ENCODE data around the gene CIRBP.

The CIRBP gene

GRCh38 chr19:1230783-1231489, 38.2 kb upstream of the CIRBP start:
- no peak for DNase-seq

- DNase-seq: no peak
These were observed 37.1 kb upstream of the CIRBP start for GRCh38 chr19:1231729-1232637.

GRCh38 chr19:1232652-1233072, 36.5 kb upstream of the CIRBP start:
- DNase-seq: no peak

DNA sequence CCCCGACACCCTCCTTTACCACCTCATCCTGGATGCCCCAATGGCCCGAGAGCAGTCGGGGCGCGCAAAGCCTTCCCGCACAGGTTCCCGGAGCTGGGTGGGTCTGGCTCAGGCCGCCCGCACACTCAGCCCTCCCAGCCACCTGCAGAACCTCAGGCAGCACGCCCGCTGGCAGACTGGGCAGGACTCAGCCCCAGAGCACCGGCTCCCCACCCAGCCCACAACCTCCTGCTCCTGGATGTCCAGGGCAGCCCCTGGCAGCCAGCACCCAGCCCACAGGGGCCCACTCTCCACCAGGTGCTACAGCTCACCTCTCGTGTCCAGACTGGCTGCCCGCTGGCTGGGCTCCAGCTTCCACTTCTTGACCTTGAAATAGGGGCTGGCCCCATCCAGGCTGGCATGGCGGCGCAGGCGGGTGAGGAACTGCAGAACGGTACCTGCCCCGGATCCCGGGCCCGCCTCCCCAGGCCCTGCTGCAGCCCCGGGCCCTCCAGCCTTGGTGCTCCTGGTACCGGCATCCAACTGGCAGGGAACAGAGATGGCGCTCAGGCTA, 35.9 kb upstream of the CIRBP start:
- DNase-seq: no peak

DNA sequence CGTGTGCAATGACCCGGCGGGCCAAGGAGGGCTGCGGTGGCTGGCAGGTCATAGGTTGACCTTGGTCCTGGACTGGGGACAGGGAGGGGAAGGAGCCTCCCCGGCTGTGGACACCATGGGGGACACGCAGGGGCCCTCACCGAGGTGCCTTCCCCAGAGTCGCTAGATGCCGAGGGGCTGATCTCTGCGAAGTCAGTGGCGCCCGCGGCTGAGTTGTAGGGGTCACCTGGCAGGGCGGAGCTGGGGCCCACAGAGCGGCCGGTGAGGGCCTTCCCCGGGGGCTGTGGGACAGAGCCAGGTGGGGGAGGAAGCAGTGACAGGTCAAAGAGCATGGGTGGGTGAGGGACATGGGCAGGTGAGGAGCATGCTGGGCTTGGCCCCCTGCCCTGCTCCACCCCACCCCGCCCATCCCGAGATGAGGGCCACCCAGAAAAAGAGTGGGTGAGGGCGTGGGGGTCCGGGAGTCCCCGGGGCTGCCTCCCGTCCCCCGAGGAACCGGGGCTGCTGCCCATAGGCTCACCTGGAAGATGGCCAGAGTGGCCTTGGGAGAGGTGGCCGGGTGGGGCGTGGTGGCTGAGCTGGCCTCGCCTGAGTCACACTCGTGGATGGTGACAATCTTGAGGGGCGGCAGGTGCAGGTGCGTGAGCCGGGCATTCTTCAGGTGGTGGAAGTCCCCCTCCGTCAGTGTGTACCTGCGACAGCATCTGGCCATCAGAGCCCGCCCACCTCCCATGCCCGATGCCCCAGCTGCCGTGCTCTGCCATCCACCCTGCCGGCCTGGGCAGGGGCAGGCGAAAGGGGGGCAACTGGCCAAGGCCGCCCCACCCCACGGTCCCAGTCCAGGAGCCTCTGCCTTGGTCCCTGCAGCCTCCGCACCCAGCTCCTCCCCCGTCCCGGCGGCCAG, 34.8 kb upstream of the CIRBP start:
- DNase-seq: no peak

GRCh38 chr19:1234955-1235380, 34.2 kb upstream of the CIRBP start:
- DNase-seq: no peak

- no peak for DNase-seq
These were observed 33.2 kb upstream of the CIRBP start for GRCh38 chr19:1235625-1236538.

DNA sequence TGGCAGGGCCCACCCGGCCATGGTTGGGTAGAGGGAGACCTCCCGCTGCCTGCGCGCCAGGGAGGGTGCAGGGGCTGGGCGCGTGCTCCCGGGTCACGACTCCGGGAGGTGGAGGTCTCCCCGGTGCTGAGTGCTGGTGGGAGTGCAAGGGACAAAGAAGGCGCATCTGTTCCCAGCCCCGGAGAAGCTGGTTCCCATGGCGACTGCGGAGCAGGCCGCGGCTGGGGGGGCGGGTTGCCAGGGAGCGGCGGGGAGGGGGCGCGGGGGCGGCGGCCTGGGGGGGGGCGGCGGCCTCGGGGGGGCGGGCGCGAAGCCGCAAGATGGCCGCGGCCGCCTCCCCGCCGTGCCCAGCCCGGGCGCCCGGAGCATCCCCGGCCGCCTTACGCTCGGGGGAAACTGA, 32.6 kb upstream of the CIRBP start:
- no peak for DNase-seq

DNA sequence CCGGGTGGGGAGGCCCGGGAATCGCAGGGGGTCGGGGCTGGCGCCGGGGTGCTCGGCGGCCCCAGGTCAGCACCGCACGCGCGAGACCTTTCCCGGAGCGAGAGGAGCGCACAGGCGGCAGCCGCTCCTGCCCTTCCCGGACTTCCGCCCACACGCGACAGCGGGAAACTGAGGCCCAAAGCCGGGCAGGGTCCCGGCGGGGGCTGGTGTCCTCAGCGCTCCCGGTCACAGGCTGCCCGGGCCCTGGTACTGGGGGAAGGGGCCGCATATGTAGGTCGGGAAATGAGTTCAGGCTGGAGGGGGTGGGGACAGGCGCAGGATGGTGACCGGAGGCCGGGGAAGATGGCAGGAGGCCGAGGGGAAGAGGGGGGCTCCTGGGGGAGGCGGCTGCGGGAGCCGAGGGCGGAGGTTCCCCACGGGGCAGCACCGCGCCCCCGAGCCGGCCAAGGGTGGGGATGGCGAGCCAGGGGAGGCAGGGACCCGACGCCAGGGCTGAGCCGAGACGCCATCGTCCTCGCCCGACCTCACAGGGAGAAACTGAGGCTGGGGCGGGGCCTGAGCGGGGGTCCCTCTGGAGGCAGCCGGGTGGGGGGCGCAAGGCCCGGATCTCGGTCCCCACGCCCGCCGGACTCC, 32.0 kb upstream of the CIRBP start:
- DNase-seq: no peak

DNA sequence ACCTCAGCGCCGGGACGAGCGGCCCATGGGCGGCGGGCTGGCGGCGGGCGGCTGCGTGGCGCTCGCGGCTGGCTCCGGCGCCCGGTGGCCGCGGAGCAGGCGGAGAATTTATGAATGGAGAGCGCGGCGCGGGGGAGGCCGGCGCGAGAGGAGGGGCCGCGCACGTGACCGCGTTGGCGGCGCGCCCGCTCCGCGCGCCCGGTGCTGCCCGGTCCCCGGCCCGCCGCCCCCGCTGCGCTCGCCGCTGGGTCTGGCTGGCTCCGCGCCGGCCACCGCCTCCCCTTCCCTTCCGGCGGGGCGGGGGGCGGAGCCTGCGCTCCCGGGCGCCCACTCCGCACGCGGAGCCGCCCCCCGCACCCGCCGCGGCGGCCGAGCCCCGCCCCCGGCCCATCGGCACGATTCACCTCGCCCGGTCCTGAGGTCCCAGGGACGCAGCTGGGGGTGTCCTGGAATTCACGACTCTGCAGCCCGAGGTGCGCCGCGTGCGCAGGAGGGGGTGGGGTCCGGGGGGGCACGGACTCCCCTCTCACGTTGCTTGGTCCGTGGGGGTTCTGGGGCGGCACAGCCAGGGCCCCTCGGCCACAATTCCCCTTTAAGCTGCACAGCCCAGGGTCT, 31.3 kb upstream of the CIRBP start, which contains the start of gene CBARP:
Gene CBARP (minus strand): TSS at position 252 of the 615 bp plus-strand sequence. CDS start 1,905 bp downstream, outside the sequence.
- DNase-seq: no peak

GRCh38 chr19:1238369-1239303, 30.5 kb upstream of the CIRBP start:
- no peak for DNase-seq

DNA sequence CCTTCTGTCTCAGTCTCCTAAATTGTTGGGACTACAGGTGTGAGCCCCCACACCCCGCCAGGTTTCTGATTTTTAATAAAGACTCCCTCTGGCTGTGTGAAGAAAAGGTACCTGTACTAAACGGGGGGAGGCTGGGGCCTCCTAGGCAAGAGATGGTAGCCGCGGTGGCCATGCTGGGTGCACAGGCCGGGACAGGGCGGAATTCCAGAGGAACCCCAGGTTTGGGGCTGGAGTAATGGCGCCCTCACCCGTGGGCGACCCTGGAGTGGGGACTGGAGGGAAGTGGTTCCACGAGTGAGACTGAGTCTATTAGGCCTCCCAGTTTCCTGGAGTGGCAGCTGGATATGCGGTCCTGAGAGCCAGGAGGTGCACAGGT, 29.7 kb upstream of the CIRBP start:
- no peak for DNase-seq

GRCh38 chr19:1239796-1240737, 29.1 kb upstream of the CIRBP start:
- peak; percentile 71 to 84 for DNase-seq

DNA sequence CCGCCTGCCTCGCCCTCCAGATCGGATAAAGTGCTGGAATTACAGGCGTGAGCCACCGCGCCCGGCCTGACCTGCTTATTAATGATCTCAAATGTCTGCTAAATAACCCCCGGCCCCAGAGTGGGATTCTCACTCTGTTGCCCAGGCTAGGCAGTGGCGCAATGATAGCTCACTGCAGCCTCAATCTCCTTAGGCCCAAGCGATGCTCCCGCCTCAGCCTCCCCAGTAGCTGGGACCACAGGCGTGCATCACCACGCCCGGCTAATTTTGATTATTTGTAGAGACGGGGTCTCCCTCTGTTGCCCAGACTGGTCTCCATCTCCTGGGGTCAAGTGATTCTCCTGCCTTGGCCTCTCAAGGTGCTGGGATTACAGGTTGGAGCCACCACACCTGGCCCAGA, 28.2 kb upstream of the CIRBP start:
- no peak for DNase-seq

GRCh38 chr19:1241417-1242095, 27.6 kb upstream of the CIRBP start, which contains the start of gene ATP5F1D:
TSS of gene ATP5F1D (plus strand) at chr19:1241751. CDS start at chr19:1241851, 100 bp downstream.
- DNase-seq: peak; percentile 80 to 91

- DNase-seq: peak; percentile 82 to 83
These were observed 25.1 kb upstream of the CIRBP start for GRCh38 chr19:1243768-1244692.

All from Kasumi-1 (cell line).